Mucosa of gallbladder (tissue), 1 donor: ENCODE measurements around the gene TEN1. TPM values are rescaled to one million over a fixed set of nuclear protein-coding genes. Genes with fewer than 3 reads are reported as not detected.
A peak's percentile ranks its signal among the peaks of the same experiment; 100 is the strongest.
"Not testable (repeated sequence)": the region's sequence is repeated elsewhere in the genome, so short reads cannot be mapped to it uniquely, and the experiment has no call there.

Source experiments
- DNase-seq: peaks from one replicate; pipeline ENCODE4 v3.0.0-alpha.2; 2020; ENCODE audit warnings: low spot score
- total RNA-seq: library from RNA; stranded (reverse); gene quantifications from one replicate; pipeline ENCODE4 v1.2.1, GENCODE V29; 2021
- donor health status: DM: no; HTN: no; CAD: no.

The TEN1 gene
- total RNA-seq, 1 donor from 2014 or later: 22.9 TPM

GRCh38 chr17:76025294-76025693, 46.3 kb downstream of the TEN1 start:
- DNase-seq: no peak

- no peak for DNase-seq
Measured at GRCh38 chr17:76026714-76027158, 47.7 kb downstream of the TEN1 start.

GRCh38 chr17:76027159-76027839, 48.3 kb downstream of the TEN1 start, which contains the start of gene EVPL:
EVPL (minus strand) TSS chr17:76027306; CDS start chr17:76027198, 108 bp downstream.
- peak; percentile 71 for DNase-seq

- no peak for DNase-seq
Measured at GRCh38 chr17:76032073-76032779, 53.2 kb downstream of the TEN1 start.

- no peak for DNase-seq
Measured at GRCh38 chr17:76032780-76033108, 53.7 kb downstream of the TEN1 start.

GRCh38 chr17:76033139-76033538, 54.1 kb downstream of the TEN1 start:
- DNase-seq: no peak

- no peak for DNase-seq
Measured at GRCh38 chr17:76034428-76035350, 55.6 kb downstream of the TEN1 start.

- peak; percentile 66 for DNase-seq
Measured at GRCh38 chr17:76036497-76037261, 57.6 kb downstream of the TEN1 start.

GRCh38 chr17:76038050-76038449, 59.0 kb downstream of the TEN1 start:
- no peak for DNase-seq

- DNase-seq: no peak
Measured at GRCh38 chr17:76039121-76039520, 60.1 kb downstream of the TEN1 start.

- no peak for DNase-seq
Measured at GRCh38 chr17:76040376-76040775, 61.3 kb downstream of the TEN1 start.

GRCh38 chr17:76042868-76043267, 63.8 kb downstream of the TEN1 start:
- DNase-seq: not testable (repeated sequence)

GRCh38 chr17:76044475-76045007, 65.5 kb downstream of the TEN1 start:
- not testable (repeated sequence) for DNase-seq

- no peak for DNase-seq
Measured at GRCh38 chr17:76046064-76046463, 67.0 kb downstream of the TEN1 start.

- DNase-seq: no peak
Measured at GRCh38 chr17:76048025-76048605, 69.1 kb downstream of the TEN1 start.

GRCh38 chr17:76048711-76049110, 69.7 kb downstream of the TEN1 start:
- DNase-seq: no peak

- DNase-seq: no peak
Measured at GRCh38 chr17:76049239-76049638, 70.2 kb downstream of the TEN1 start.

GRCh38 chr17:76049836-76050537, 70.9 kb downstream of the TEN1 start:
- DNase-seq: no peak
